ENCODE data around the gene C21orf58. TPM values are rescaled to one million over a fixed set of nuclear protein-coding genes. Genes with fewer than 3 reads are reported as not detected.
"Not testable (repeated sequence)": the region's sequence is repeated elsewhere in the genome, so short reads cannot be mapped to it uniquely, and the experiment has no call there.

The C21orf58 gene
- 3.0 and 4.5 TPM in 2 replicates for total RNA-seq (2014; rRNA removed; shearing (Covaris generic); ENCODE audit: low replicate concordance)

DNA sequence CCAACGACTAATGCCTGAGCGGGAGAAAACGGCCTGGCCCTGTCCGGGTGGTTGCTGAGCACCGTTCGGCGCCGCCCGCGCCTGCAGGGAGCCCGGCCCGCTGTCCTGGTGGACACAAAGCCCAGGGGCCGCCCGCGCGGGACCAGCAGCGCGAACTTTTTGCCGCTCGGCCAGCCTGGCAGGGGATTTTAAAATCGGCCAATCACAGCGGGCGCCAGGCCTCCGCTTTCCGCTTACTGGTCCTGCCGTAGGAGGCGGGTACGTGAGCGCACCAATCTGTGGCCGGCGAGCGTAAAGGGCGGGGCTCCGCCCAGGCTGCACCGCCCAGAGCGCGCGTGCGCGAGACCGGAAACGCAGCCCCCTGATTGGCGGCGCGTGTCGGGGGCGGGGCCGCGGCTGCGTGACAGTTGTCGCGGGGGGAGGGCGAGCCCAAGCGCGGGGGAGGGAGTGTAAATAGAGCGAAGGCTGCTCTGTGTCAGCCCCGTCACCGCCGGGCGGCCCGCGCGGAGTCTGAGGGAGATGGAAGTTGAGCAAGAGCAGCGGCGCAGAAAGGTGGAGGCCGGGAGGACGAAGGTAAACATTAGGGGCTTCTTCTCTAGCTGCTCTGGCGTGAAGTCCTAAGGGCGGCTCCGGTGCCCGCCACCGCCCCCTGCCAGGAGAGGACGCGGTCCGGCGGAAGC is at the start of gene C21orf58, which contains the start of gene PCNT:
Gene C21orf58, minus strand, starts transcription at position 161 of the 680 bp plus-strand sequence. CDS start 1,132 bp downstream, outside the sequence.
Gene PCNT, plus strand, starts transcription at position 447 of the 680 bp plus-strand sequence. Its CDS starts 73 bp downstream, at position 520.
- peak; percentile 97 for DNase-seq (ENCODE audit: low read depth)
- in situ Hi-C loops (cut with HindIII; ENCODE audit: low pct_unique_long_range_greater_than_20kb, low sequenced_read_pairs): no loop called here

DNA sequence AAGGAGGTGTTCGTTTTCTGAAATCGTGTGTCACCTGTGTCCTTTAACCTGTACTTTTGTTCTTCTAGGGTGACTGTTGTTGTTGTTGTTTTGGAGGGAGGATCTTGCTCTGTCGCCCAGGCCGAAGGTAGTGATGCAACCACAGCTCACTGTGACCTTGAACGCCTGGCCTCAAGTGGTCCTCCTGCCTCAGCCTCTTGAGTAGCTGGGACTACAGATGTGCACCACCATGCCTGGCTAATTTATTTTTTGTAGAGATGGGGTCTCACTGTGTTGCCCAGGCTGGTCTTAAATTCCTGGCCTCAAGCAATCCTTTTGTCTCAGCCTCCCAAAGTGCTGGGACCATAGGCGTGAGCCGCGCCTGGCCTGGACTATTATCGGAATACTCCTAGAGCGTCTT is 49.3 kb upstream of the C21orf58 start:
- DNase-seq (ENCODE audit: low read depth); in situ Hi-C loops (cut with HindIII; ENCODE audit: low pct_unique_long_range_greater_than_20kb, low sequenced_read_pairs): not testable (repeated sequence)

DNA sequence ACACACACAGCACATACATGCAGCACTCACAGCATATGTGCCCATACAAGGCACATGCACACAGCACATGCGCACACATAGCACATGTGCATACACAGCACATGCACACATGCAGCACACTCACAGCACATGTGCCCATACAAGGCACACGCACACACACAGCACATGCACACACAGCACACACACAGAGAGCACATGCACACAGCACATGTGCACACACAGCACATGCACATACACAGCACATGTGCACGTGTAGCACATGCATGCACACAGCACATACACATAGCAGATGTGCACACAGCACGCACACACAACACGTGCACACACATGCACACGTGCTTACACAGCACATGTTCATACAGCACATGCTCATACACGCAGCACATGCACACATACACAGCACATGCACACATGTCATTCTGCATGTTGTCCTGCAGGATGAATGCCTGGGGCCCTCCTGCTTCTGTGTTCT is 48.4 kb upstream of the C21orf58 start:
- in situ Hi-C loops (cut with HindIII; ENCODE audit: low pct_unique_long_range_greater_than_20kb, low sequenced_read_pairs): no loop called here
- DNase-seq (ENCODE audit: low read depth): no peak

DNA sequence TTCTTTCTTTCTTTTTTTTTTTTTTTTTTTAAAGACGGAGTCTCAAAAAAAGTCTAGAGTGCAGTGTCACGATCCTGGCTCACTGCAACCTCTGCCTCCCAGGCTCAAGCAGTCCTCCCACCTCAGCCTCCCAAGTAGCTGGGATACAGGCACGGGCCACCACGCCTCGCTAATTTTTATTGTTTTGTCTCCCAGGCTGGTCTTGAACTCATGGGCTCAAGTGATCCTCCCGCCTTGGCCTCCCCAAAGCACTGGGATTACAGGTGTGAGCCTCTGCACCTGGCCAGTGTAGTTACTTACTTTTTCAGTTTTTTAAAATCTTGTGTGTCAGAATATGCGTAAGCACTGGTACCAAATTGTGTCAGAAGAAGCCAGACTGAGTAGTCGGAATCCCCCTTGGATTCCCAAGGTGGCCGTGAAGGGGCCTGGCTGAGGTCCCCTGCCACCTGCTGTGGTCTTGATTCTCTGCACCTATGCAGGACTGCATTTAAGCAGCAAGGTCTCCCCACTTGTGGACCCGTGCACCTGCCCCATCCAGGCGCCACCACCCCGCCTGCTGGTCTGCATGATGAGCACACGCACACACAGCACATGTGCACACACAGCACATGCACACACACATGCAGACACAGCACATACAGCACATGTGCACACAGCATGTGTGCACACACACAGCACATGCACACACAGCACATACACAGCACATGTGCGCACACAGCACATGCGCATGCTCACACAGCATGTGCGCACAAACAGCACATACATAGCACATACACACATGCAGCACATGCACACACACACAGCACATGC is 47.7 kb upstream of the C21orf58 start:
- DNase-seq (ENCODE audit: low read depth): no peak
- in situ Hi-C loops (cut with HindIII; ENCODE audit: low pct_unique_long_range_greater_than_20kb, low sequenced_read_pairs): no loop called here

DNA sequence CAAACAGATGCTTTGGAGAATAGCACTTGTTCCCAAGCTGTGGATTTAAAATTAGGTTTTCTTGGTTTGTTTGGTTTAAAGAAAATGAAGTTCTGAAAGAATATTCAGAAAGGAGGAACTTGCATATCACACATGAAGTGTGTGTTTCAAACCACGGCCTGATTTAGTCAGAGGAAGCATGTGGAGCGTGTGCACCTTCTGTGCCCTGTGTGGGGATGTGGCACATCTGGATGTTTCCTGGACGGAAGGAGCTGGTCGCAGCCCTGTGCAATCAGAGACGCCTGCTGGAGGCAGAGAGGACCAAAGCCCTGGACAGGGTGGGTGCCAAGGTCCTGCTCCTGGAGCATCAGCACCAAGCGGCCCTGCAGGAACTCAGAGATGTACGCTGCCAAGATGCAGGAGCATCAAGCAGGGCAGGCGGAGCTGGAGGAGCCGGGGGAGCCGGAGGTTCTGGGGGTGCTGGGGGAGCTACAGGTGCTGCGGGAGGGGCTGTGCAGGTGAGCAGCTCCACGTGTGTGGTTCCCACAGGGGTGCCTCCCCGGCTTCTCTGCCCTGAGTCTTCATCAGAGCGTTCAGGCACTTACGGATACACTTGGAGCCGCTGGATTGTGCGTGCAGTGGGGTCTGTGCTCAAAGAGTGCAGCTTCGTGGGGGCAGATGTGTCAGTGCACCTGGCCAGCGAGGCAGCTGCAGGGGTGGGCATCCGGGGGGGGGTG is 46.0 kb upstream of the C21orf58 start:
- no peak for DNase-seq (ENCODE audit: low read depth)
- in situ Hi-C loops (cut with HindIII; ENCODE audit: low pct_unique_long_range_greater_than_20kb, low sequenced_read_pairs): no loop called here

DNA sequence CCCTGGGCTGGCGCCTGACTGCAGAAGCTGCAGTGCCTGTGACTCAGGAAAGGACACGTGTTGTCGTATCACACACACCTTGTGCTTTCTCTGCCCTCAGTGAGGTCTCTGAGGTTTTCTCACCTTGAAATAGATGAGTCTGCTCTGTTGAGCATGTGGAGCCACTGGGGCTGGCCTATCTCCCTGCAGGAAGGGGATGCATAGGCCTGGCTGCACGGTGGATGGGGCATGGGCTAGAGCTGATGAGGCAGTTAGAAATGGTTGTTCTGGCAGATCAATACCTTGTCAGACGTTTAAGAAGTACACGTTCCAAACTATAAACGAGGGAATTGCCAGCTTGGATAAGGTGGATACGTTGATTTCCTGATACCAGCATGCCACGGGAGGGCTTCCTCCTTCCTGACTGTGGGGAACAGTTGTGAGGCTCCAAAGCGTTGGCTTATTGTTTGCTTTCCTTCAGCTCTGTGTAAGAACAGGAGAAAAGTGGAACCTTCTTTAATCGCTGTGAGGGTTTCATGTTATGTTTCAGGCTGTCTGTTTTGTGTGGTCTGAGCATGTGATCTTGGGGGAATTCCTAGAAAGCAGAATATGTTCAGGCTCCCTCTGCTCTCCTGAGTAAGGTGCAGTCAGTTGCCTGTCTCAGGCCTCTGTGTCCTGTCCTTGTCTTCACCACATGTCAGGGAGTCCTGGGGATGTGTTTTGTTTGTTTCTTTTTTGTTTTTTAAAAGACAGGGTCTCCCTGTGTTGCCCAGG is 45.0 kb upstream of the C21orf58 start:
- in situ Hi-C loops (cut with HindIII; ENCODE audit: low pct_unique_long_range_greater_than_20kb, low sequenced_read_pairs): no loop called here

DNA sequence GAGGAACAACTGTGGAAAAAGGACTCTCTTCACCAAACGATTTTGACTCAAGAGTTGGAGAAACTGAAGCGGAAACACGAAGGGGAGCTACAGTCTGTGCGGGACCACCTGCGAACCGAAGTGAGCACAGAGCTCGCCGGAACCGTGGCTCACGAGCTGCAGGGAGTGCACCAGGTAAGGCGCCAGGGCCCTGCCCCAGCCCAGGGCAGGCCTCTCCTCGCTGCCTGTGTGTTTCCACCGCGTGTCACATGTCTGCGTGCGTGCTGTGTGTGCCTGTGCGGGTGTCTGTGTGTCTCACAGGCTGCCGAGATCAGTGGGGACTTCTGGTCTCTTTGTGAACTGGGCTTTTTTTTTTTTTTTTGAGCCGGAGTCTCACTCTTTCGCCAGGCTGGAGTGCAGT is 43.3 kb upstream of the C21orf58 start:
- in situ Hi-C loops (cut with HindIII; ENCODE audit: low pct_unique_long_range_greater_than_20kb, low sequenced_read_pairs): no loop called here
- DNase-seq (ENCODE audit: low read depth): no peak

More for the DNA sequence above, 45.0 kb upstream of the C21orf58 start:
- DNase-seq (ENCODE audit: low read depth): no peak

DNA sequence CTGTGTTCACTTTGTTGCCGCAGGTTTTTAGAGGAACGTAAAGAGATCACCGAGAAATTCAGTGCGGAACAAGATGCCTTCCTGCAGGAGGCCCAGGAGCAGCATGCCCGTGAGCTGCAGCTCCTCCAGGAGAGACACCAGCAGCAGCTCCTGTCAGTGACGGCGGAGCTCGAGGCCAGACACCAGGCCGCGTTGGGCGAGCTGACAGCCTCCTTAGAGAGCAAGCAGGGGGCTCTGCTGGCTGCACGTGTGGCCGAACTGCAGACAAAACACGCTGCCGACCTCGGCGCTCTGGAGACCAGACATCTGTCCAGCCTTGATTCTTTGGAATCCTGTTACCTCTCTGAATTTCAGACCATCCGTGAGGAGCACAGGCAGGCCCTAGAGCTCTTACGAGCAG is 42.9 kb upstream of the C21orf58 start:
- no peak for DNase-seq (ENCODE audit: low read depth)
- in situ Hi-C loops (cut with HindIII; ENCODE audit: low pct_unique_long_range_greater_than_20kb, low sequenced_read_pairs): no loop called here

DNA sequence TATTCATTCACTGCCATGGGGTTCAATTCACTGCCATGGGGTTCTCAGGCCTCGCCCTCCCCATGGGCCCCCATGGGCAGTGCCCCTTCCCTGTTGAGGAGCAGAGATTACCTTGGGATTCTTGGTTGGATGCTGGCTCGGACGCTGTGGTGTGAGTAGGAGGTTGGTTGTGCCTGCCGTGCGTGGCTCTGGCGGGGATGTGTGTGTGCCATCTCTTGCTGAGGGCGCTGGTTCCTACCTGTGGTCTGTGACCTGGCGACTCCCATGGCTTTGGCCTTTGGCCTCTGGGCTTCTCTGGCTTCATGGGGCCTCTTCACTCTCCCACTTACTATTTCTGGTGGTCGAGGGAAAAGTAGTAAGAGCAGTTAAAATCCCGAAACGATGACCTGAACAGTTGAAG is 42.4 kb upstream of the C21orf58 start:
- in situ Hi-C loops (cut with HindIII; ENCODE audit: low pct_unique_long_range_greater_than_20kb, low sequenced_read_pairs): no loop called here
- DNase-seq (ENCODE audit: low read depth): no peak

DNA sequence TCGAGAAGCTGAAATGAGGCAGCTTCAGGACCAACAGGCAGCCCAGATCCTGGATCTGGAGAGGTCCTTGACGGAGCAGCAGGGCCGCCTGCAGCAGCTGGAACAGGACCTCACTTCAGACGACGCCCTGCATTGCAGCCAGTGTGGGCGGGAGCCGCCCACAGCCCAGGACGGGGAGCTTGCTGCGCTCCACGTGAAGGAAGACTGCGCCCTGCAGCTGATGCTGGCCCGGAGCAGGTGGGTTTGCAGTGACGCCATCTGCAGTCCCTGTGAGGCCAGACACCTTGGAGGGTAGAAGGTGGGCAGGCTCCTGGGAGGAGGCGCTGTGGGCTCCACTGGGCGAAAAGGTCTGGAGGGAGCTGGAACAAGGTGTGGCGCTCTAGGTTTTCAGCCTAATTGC is 40.0 kb upstream of the C21orf58 start:
- in situ Hi-C loops (cut with HindIII; ENCODE audit: low pct_unique_long_range_greater_than_20kb, low sequenced_read_pairs): no loop called here
- DNase-seq (ENCODE audit: low read depth): no peak

DNA sequence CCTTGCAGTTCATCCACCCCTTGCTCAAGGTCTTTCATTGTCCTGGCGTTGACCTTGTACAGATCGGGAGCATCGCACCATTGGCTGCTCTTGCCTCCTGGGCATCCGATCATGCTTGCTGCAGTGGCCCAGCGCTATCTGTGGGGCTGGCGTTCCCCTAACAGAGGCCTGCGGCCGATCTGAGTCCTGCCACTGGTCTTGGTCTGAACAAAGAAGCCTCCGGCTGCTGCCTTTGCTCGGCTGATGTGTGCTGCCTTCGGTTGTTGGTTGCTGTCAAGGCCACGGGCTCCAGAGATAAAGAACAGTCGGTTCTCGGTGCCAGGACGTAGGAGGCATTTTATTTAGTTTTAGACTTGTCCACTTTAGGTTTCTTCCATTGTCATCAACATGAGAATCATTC is 39.3 kb upstream of the C21orf58 start:
- DNase-seq (ENCODE audit: low read depth): no peak
- in situ Hi-C loops (cut with HindIII; ENCODE audit: low pct_unique_long_range_greater_than_20kb, low sequenced_read_pairs): no loop called here

DNA sequence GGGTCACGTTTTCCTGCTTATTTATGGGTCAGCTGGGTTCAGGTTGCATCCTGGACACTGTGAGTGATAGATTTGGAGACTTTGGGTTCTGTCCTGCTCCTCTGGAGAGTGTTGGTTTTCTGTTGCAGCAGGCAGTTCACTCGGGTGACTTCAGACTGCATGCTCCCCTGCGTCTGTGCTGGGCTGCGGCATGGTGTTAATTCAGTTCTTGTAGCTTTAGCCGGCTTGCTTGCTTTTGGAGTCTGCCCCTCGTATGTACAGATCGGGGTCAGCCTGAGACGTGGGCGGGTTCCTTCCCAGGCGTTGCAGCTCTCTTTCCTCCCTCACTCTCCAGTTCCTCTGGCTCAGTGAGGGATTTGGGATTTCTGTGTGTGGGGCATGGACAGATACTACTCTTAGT is 38.3 kb upstream of the C21orf58 start:
- DNase-seq (ENCODE audit: low read depth): no peak
- in situ Hi-C loops (cut with HindIII; ENCODE audit: low pct_unique_long_range_greater_than_20kb, low sequenced_read_pairs): no loop called here

DNA sequence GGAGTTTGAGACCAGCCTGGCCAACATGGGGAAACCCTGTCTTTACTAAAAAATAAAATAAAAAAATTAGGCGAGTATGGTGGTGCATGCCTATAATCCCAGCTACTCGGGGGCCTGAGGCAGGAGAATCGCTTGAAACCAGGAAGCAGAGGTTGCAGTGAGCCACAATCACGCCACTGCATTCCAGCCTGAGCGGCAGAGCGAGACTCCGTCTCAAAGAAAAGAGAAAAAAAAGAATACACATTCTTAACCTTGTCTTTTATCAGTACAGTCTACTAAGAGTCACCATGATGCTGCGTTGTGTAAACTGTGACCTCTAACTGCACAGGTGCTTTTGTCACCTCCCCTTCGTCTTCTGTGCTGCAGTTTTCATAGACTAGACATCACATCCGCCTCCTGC is 37.5 kb upstream of the C21orf58 start:
- in situ Hi-C loops (cut with HindIII; ENCODE audit: low pct_unique_long_range_greater_than_20kb, low sequenced_read_pairs): no loop called here
- peak; percentile 4 for DNase-seq (ENCODE audit: low read depth)

DNA sequence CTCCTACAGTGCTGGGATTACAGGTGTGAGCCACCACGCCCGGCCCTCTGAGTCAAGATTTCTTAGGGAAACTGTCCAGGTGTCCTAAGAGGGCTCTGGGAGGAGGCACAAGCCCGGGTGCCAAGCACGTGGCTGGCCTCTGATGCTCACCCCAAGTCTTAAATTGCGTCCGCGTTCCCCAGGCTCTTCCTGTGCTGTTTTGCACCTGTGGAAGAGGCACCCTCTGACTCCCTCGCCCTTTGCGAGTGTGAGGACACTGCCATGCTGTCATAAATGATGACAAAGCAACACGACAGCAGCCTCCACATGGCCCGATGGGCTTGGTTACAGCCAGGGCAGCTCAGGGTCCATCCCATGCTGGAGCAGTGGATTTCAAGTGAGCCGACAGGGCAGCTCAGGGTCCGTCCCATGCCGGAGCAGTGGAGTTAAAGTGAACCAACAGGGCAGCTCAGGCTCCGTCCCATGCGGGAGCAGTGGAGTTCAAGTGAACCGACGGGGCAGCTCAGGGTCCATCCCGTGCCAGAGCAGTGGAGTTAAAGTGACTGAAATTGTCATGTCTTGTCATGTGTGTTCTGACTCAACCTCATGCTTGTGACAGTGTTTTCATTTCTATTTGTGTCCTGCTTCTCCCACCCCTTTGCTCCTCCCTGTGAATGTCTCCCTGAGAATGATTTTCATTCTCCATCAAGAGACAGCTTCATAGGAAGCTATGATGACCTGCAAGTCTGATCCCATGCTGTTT is 34.2 kb upstream of the C21orf58 start:
- in situ Hi-C loops (cut with HindIII; ENCODE audit: low pct_unique_long_range_greater_than_20kb, low sequenced_read_pairs): no loop called here
- no peak for DNase-seq (ENCODE audit: low read depth)

DNA sequence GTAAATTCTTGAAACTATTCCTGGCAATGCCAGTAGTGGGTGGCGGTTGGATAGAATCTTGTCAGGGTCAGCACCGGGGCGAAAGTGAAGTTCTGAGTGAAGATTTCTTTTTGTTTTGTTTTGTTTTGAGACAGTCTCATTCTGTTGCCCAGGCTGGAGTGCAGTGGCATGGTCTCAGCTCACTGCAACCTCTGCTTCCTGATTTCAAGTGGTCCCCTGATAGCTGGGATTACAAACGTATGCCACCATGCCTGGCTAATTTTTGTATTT is 33.6 kb upstream of the C21orf58 start:
- in situ Hi-C loops (cut with HindIII; ENCODE audit: low pct_unique_long_range_greater_than_20kb, low sequenced_read_pairs): no loop called here
- DNase-seq (ENCODE audit: low read depth): no peak

DNA sequence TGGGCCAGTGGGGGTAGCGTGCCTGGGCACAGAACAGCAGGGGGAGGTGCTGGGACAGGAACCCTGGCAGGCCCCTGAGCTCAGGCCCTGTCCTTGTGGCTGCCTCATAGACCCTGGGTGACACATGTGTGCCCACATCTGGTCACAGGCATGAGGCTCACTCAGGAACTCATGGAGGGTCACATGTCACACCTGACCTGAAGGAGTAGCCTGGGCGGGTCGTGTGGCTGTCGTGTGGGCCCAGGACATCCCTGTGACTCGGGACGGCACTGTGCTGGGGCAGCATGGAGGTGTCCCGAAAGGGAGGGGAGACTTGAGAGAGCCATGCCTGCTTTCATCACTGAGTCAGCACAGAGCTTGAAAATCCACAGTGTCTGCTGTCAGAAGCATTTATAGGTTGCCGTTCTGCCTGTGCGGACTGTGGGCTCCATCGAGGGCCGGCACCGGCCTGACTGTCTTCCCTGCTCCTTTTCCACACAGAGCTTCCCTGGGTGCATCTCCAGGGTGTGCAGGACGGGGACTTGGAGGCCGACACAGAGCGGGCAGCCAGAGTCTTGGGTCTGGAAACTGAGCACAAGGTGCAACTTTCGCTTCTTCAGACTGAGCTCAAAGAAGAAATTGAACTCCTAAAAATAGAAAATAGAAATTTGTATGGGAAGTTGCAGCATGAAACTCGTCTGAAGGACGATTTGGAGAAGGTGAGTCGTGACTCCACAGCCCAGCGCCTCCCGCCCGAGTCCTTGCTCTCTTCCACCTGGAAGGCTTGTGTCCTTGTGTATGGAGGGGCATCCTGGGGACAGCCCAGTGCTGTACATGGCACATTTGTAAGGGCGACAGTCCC is 33.0 kb upstream of the C21orf58 start:
- in situ Hi-C loops (cut with HindIII; ENCODE audit: low pct_unique_long_range_greater_than_20kb, low sequenced_read_pairs): no loop called here
- no peak for DNase-seq (ENCODE audit: low read depth)

DNA sequence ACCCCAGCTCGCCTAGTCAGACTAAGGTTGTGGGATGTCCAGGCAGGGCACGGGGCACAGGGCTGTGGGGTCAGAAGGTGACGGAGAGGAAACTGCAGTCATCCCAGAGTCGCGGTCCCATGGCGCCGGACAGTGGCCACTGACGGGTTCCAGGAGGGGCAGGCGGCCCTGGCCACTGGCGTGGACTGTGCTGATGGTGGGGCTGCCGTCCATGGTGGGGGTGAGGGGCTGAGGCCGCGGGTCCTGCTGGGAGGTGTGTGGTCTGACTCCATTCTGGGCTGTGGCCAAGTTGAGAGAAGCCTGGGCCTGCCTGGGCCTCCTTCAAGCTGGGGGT is 32.3 kb upstream of the C21orf58 start:
- in situ Hi-C loops (cut with HindIII; ENCODE audit: low pct_unique_long_range_greater_than_20kb, low sequenced_read_pairs): no loop called here
- no peak for DNase-seq (ENCODE audit: low read depth)
